ENCODE measurements around the gene ZIC3.

The ZIC3 gene

DNA sequence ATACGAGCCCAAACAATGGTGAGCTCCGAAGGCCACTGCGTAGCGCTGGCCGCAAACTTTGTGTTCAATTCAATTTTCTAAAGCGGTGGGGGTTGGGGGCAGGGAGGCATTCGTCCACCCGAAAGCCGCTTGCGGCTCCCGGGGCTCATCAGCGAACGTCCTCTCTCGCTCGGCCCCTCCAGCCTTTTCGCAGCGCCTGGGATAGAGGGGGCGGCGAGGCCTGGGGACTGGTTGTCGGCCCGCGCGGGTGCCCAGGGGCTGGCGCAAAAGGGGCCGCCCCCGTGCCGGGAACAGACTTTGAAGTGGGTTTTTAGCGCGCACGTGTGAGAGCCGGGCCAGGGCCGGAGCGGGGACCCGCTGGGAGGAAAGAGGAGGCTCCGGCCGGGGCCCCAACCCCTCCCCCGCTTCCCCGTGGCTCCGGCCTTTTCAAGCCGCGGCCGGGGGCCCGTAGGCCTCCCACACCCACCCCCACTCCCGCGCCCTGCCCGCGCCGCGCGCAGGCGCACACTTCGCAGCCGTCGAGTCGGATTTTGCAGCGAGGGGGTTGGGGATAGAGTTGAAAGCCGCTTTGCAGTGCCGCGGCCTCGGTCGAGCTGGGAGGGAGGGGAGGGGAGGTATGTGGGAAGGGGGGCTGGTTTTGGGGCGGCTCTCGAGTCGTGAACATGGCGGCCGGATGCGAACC, 8.3 kb downstream of the ZIC3 start:
- no peak for DNase-seq

- DNase-seq, result no peak
Observed at GRCh38 chrX:137574784-137575293, 8.9 kb downstream of the ZIC3 start.

GRCh38 chrX:137575596-137576255, 9.8 kb downstream of the ZIC3 start:
- no peak for DNase-seq

- DNase-seq, result no peak
Observed at GRCh38 chrX:137587151-137587550, 21.2 kb downstream of the ZIC3 start.

GRCh38 chrX:137600769-137601168, 34.8 kb downstream of the ZIC3 start:
- no peak for DNase-seq
